ENCODE data around the gene UGT1A5.
"Not testable (repeated sequence)": the region's sequence is repeated elsewhere in the genome, so short reads cannot be mapped to it uniquely, and the experiment has no call there.

Gene UGT1A5

DNA sequence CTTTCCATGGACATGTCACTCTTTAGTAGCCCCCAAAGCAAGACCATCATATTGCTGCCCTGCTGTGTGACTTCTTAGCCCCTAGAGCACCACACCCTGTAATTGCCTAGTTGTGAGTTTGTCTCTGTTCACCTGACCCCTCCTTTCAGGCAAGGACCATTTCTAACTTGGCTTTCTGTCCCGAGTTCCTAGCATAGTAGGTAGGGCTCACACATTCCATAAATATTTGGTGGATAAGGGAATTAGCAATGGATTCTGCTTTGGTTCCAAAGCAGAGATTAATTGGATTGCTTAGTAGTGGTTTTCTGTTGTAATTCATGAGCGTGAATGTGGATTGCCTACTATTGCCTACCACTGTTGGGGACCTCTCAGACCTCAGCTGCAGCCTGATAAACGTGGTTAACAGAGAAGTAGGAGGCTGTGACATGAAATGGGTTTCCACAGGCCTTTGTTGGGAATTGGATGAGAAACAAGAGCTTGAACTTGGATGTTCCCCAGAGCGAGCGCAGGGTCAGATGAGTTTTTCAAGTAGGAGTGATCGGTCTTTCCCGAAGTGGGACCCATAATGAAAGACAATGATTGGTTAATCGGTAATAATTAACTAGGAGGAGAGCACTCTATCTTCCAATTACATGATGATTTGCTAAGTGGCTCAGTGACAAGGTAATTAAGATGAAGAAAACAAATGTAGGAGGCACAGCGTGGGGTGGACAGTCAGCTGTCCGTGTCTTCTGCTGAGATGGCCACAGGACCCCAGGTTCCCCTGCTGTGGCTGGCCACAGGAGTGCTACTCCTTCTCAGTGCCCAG lies 34.0 kb downstream of the UGT1A5 start:
- ATAC-seq: no peak

DNA sequence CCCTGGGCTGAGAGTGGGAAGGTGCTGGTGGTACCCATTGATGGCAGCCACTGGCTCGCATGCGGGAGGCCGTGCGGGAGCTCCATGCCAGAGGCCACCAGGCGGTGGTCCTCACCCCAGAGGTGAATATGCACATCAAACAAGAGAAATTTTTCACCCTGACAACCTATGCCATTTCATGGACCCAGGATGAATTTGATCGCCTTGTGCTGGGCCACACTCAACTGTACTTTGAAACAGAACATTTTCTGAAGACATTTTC lies 34.5 kb downstream of the UGT1A5 start:
- no peak for ATAC-seq

- not testable (repeated sequence) for ATAC-seq
These were observed 38.0 kb downstream of the UGT1A5 start for GRCh38 chr2:233750689-233751088.

- not testable (repeated sequence) for ATAC-seq
These were observed 38.7 kb downstream of the UGT1A5 start for GRCh38 chr2:233751212-233752009.

GRCh38 chr2:233754872-233755611 lies 42.3 kb downstream of the UGT1A5 start:
- ATAC-seq: no peak

DNA sequence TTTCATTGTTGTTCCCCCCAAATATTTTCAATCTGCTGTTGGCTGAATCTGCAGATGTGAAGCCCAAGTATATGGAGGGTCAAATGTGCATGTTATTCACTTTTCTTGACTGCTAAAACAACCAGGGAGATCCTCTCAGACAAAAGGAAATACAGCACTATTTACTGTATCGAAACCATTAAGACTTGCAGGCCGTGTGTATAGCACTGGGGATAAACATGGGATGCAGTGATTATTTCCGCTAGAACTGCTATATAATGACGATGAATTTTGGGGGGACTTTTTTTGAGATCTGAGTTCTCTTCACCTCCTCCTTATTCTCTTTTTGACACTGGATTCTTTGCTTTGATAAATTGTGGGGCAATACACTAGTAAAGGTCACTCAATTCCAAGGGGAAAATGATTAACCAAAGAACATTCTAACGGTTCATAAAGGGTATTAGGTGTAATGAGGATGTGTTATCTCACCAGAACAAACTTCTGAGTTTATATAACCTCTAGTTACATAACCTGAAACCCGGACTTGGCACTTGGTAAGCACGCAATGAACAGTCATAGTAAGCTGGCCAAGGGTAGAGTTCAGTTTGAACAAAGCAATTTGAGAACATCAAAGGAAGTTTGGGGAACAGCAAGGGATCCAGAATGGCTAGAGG lies 43.8 kb downstream of the UGT1A5 start:
- ATAC-seq: no peak

GRCh38 chr2:233758141-233758540 lies 45.4 kb downstream of the UGT1A5 start:
- ATAC-seq: no peak

DNA sequence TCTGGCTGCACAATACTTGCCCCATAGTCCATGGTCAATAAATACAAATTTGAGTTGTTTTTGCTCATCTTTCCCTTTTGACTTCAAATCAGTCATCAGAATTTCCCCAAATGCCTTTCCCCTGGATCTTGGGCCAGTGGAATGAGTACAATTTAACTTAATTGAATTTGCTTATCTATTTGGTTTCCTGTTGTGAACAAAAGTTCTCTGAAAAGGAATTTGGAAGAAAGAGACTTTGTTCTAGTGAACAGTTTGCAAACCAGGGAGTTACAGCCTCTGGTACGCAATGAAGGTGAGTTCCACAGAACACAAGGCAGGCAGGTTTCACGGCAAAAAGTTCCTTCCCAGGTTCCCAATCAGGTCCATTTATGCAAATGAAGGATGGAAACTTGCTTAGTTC lies 46.1 kb downstream of the UGT1A5 start:
- no peak for ATAC-seq

- ATAC-seq: no peak
These were observed 47.3 kb downstream of the UGT1A5 start, which contains the start of gene UGT1A1 for GRCh38 chr2:233760043-233760442. Gene UGT1A1 (plus strand): TSS chr2:233760270. CDS start chr2:233760288, 18 bp downstream.

GRCh38 chr2:233761040-233761769 lies 48.5 kb downstream of the UGT1A5 start:
- no peak for ATAC-seq

- ATAC-seq: no peak
These were observed 51.6 kb downstream of the UGT1A5 start for GRCh38 chr2:233764264-233764663.

GRCh38 chr2:233764761-233765160 lies 52.1 kb downstream of the UGT1A5 start:
- ATAC-seq: no peak

DNA sequence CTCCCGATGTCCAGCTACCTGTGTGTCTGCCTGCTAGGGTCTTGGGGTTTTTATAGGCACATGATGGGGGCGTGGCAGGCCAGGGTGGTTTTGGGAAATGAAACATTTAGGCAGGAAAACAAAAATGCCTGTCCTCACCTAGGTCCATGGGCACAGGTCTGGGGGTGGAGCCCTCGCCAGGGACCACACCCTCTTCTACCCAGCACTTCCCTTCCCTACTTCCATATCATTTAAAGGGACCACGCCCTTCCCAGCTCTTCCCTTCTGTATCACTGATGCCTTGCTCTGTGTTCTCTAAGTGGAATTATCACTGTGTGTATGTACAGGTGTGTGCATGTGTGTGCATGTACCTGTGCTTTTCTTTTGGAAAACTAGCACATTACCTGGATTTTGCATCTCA lies 53.7 kb downstream of the UGT1A5 start:
- no peak for ATAC-seq

- no peak for ATAC-seq
These were observed 55.4 kb downstream of the UGT1A5 start for GRCh38 chr2:233768076-233768475.

DNA sequence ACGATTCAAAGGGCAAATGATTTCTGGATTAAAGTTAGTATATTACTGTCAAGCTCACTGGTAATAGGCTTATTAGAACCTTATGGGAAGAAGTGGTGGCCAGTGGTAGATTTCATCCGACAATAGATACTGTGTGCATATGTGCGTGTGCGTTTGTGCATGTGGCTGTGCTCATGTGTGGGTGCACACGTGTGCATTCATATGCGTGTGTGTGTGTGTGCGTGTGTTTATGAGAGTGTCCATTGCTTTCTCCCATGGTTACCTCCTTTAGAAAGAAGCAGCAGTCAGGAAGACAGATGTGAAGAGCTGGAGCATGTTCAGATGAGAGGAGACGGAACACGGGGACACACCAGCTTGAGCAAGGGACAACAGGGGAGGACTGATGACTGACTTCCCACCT lies 56.6 kb downstream of the UGT1A5 start:
- ATAC-seq: no peak

DNA sequence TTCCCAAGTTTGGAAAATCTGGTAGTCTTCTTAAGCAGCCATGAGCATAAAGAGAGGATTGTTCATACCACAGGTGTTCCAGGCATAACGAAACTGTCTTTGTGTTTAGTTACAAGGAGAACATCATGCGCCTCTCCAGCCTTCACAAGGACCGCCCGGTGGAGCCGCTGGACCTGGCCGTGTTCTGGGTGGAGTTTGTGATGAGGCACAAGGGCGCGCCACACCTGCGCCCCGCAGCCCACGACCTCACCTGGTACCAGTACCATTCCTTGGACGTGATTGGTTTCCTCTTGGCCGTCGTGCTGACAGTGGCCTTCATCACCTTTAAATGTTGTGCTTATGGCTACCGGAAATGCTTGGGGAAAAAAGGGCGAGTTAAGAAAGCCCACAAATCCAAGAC lies 59.4 kb downstream of the UGT1A5 start:
- ATAC-seq: no peak

GRCh38 chr2:233772583-233772982 lies 59.9 kb downstream of the UGT1A5 start:
- ATAC-seq: no peak

GRCh38 chr2:233773854-233774253 lies 61.1 kb downstream of the UGT1A5 start:
- no peak for ATAC-seq

GRCh38 chr2:233775414-233775813 lies 62.7 kb downstream of the UGT1A5 start:
- ATAC-seq: no peak

DNA sequence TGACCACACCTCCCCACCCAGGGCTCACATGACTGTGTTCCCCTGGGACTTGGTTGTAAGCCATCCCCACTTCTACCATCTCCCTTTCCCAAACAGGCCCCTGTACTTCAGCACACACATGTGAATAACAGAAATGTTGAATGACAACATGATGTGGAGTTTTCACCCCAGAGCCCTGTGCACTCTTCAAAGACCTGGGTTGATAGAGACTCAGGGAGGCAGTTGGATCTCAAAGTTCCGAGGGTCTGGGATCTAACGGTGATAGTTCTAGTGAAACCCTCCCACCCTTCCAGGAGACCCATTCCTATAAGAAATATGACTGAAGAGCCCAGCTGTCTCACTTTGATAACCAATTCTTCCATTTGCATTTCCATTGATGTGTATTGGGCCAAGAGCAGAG lies 65.3 kb downstream of the UGT1A5 start, which contains the start of gene MROH2A:
MROH2A (plus strand) TSS at position 301 of the 400 bp plus-strand sequence. CDS start 1,029 bp downstream, outside the sequence.
- no peak for ATAC-seq

- ATAC-seq: no peak
These were observed 67.0 kb downstream of the UGT1A5 start for GRCh38 chr2:233779722-233780121.

- no peak for ATAC-seq
These were observed 68.1 kb downstream of the UGT1A5 start for GRCh38 chr2:233780771-233781170.
